ENCODE results near the gene DCAF8. TPM values are rescaled to one million over a fixed set of nuclear protein-coding genes. Genes with fewer than 3 reads are reported as not detected.

Gene DCAF8
- total and polyA plus RNA-seq, 2 of the 4 experiments (the other 2 are of a cell fraction) = 83.3 to 83.8 TPM

DNA sequence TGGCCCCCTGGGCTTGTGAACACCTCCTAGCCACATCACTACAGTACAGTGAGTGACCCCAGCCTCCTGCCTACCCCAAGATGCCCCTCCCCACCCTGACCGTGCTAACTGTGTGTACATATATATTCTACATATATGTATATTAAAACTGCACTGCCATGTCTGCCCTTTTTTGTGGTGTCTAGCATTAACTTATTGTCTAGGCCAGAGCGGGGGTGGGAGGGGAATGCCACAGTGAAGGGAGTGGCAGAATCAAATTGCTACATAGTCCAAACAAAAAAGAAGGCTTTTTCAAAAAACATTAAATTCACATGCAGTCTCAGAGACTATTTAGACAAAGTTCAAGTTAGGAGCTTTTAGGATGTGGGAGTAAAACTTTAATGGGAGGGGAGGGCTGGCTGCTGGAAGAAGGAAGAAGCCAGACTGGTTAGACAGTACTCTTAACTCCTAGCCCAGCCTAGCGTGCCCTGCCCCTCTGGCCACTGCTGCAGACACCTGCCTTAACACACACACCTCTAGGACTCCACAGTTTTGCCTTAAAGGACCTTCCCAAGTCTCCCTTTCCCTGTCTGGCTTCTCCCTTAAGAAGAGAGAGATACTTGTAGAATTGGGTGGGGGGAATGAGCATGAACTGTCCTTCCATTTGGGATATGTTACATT is 47.7 kb downstream of the DCAF8 start:
- dilution Hi-C loops (cut with HindIII; ENCODE audit: low sequenced_read_pairs, unreplicated experiment) = loop anchor here (10.0 kb wide), 1 partner anchor 110 kb away; no protein-coding TSS in a partner anchor
- peaks cover 20% of the 10 kb centered on the region for H3K9me1 ChIP-seq (ENCODE audit: insufficient read depth, low read length)
- ChIA-PET CTCF (interaction anchor here (0.5 kb wide), 1 partner anchor 257 kb away, joined by 4 read pairs; no protein-coding TSS in a partner anchor), POLR2A (ENCODE audit: unreplicated experiment) (no interaction called here)
- H3K4ac ChIP-seq (ENCODE audit: low read depth, low read length) = no peak overlapping the region
- no peak overlapping the region for H2BK20ac ChIP-seq (ENCODE audit: low read depth, low read length)
- H3K23ac ChIP-seq (ENCODE audit: low read depth, low read length) = no peak overlapping the region
- no peak overlapping the region for H4K5ac ChIP-seq (ENCODE audit: low read depth, low read length)
- H2BK5ac ChIP-seq (ENCODE audit: low read depth, low read length, poor library complexity, severe bottlenecking) = no peak overlapping the region
- H3K36me3 ChIP-seq (ENCODE audit: control insufficient read depth, insufficient read depth, low read length) = peaks cover 84% of the 10 kb centered on the region
- intact Hi-C loops (cut with micrococcal nuclease) = loop anchor here (10.0 kb wide), 1 partner anchor 290 kb away; the partner anchor contains the start of gene TAGLN2
- H3K27ac ChIP-seq (ENCODE audit: insufficient read depth, low read length) = peak overlapping the region; percentile 35; the same call in 1 of the 2 replicates
- H3K9ac ChIP-seq (ENCODE audit: low read depth, low read length) = no peak overlapping the region
- no peak overlapping the region for H3K14ac ChIP-seq (replicated peaks; ENCODE audit: low read depth, low read length)
- H2BK120ac ChIP-seq (ENCODE audit: low read depth, low read length) = no peak overlapping the region
- no peak overlapping the region for H4K91ac ChIP-seq (ENCODE audit: insufficient read depth, low read depth, low read length)
- in situ Hi-C loops (cut with MboI; ENCODE audit: low sequenced_read_pairs) = no loop called here
- no peaks in the 10 kb centered on the region for H3K27me3 ChIP-seq (ENCODE audit: control insufficient read depth, insufficient read depth, low read length)
- H2AK9ac ChIP-seq (replicated peaks; ENCODE audit: low read depth, low read length, poor library complexity) = no peak overlapping the region
- no peak for DNase-seq
- no peaks in the 10 kb centered on the region for H3K9me3 ChIP-seq (ENCODE audit: control insufficient read depth, insufficient read depth, low read length)
- peaks cover 31 to 70% of the 10 kb centered on the region in 2 experiments for H3K79me1 ChIP-seq (ENCODE audit: low read depth in 1 of 2, low read length in 2 of 2)
- no peak overlapping the region for H3K4me2 ChIP-seq (ENCODE audit: low read depth, low read length)
- H3K4me1 ChIP-seq (ENCODE audit: control insufficient read depth, insufficient read depth, low read length) = peaks cover 27% of the 10 kb centered on the region
- no peak for ATAC-seq (ENCODE audit: low read depth)
- H3K4me3 ChIP-seq (ENCODE audit: insufficient read depth, low read depth, low read length) = no peak overlapping the region
- H2AK5ac ChIP-seq (ENCODE audit: low read depth, low read length) = no peak overlapping the region
- no peak overlapping the region for H2BK15ac ChIP-seq (ENCODE audit: low read depth, low read length)
- no TSS peak for BruUV-seq (replicated peaks)
- no CpG with 5 or more reads among the region's 3 CpGs for WGBS, 2 experiments (ENCODE audit: extremely low coverage in 2 of 2, insufficient read length in 1 of 2)
- H3K56ac ChIP-seq (ENCODE audit: extremely low read depth, insufficient read depth, low read length) = no peak overlapping the region
- H2AFZ ChIP-seq (replicated peaks; ENCODE audit: low read length, poor library complexity) = no peak overlapping the region
- no peak overlapping the region for H4K8ac ChIP-seq (ENCODE audit: low read depth in 2 of 2, low read length in 2 of 2)
- peaks cover 71% of the 10 kb centered on the region for H4K20me1 ChIP-seq (ENCODE audit: insufficient read depth, low read length)
- no peak for TF ChIP-seq MAFK (IDR thresholded peaks at IDR 0.05; ENCODE audit: low read depth, low read length)
- no peak for TF ChIP-seq RCOR1 (IDR thresholded peaks at IDR 0.05; ENCODE audit: insufficient replicate concordance, low read length)
- TF ChIP-seq, protein P1, sequence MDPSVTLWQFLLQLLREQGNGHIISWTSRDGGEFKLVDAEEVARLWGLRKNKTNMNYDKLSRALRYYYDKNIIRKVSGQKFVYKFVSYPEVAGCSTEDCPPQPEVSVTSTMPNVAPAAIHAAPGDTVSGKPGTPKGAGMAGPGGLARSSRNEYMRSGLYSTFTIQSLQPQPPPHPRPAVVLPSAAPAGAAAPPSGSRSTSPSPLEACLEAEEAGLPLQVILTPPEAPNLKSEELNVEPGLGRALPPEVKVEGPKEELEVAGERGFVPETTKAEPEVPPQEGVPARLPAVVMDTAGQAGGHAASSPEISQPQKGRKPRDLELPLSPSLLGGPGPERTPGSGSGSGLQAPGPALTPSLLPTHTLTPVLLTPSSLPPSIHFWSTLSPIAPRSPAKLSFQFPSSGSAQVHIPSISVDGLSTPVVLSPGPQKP (IDR thresholded peaks at IDR 0.05; ENCODE audit: borderline replicate concordance, low read depth, low read length) = no peak
- TF ChIP-seq NFE2L2 (IDR thresholded peaks at IDR 0.05; ENCODE audit: low read depth, low read length) = no peak
- TF ChIP-seq, protein P2, sequence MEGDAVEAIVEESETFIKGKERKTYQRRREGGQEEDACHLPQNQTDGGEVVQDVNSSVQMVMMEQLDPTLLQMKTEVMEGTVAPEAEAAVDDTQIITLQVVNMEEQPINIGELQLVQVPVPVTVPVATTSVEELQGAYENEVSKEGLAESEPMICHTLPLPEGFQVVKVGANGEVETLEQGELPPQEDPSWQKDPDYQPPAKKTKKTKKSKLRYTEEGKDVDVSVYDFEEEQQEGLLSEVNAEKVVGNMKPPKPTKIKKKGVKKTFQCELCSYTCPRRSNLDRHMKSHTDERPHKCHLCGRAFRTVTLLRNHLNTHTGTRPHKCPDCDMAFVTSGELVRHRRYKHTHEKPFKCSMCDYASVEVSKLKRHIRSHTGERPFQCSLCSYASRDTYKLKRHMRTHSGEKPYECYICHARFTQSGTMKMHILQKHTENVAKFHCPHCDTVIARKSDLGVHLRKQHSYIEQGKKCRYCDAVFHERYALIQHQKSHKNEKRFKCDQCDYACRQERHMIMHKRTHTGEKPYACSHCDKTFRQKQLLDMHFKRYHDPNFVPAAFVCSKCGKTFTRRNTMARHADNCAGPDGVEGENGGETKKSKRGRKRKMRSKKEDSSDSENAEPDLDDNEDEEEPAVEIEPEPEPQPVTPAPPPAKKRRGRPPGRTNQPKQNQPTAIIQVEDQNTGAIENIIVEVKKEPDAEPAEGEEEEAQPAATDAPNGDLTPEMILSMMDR (conservative IDR thresholded peaks at IDR 0.05; ENCODE audit: low read depth, low read length) = no peak
- no peak for TF ChIP-seq MAZ (IDR thresholded peaks at IDR 0.05; ENCODE audit: borderline replicate concordance, low read depth, low read length)
- no peak for TF ChIP-seq RFX5 (IDR thresholded peaks at IDR 0.05; ENCODE audit: low read depth, low read length)
- no peak for TF ChIP-seq SMC3 (IDR thresholded peaks at IDR 0.05; ENCODE audit: low read depth, low read length)
- TF ChIP-seq FOS (IDR thresholded peaks at IDR 0.05; ENCODE audit: low read depth, low read length) = no peak
- no peak for TF ChIP-seq RAD21 (IDR thresholded peaks at IDR 0.05; ENCODE audit: low read length)
- TF ChIP-seq, protein P3, sequence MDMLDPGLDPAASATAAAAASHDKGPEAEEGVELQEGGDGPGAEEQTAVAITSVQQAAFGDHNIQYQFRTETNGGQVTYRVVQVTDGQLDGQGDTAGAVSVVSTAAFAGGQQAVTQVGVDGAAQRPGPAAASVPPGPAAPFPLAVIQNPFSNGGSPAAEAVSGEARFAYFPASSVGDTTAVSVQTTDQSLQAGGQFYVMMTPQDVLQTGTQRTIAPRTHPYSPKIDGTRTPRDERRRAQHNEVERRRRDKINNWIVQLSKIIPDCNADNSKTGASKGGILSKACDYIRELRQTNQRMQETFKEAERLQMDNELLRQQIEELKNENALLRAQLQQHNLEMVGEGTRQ (IDR thresholded peaks at IDR 0.05; ENCODE audit: low read depth, low read length) = no peak
- no peak for TF ChIP-seq POLR2A (IDR thresholded peaks at IDR 0.05; ENCODE audit: low read depth, low read length)
- TF ChIP-seq CHD1 (IDR thresholded peaks at IDR 0.05; ENCODE audit: low read depth, low read length) = no peak
- no peak for TF ChIP-seq CEBPB (IDR thresholded peaks at IDR 0.05; ENCODE audit: low read depth, low read length)
- TF ChIP-seq MXI1 (IDR thresholded peaks at IDR 0.05; ENCODE audit: borderline replicate concordance, low read depth, low read length) = no peak
- no peak for TF ChIP-seq BHLHE40 (IDR thresholded peaks at IDR 0.05; ENCODE audit: low read depth, low read length)
- no peak overlapping the region for H3K18ac ChIP-seq (ENCODE audit: low read depth, low read length)

Data from IMR-90 (cell line).